Nephron (organoid): ENCODE data around the gene XXYLT1.
A peak's percentile ranks its signal among the peaks of the same experiment; 100 is the strongest.

Experiments
- H3K27ac Mint-ChIP-seq, 3 experiments: 2 replicates each; pipeline ENCODE4 v1.8.0; 2020; ENCODE audit warnings: mixed read lengths in 3 of 3, mild to moderate bottlenecking in 2 of 3, moderate library complexity in 1 of 3
- H3K27me3 Mint-ChIP-seq: 2 replicates; pipeline ENCODE4 v1.8.0; 2021; ENCODE audit warnings: low read depth, mild to moderate bottlenecking, moderate library complexity, mixed read lengths
- H3K36me3 Mint-ChIP-seq: 2 replicates; pipeline ENCODE4 v1.8.0; 2020; ENCODE audit warnings: low read depth, mixed read lengths
- H3K4me1 Mint-ChIP-seq: 2 replicates; pipeline ENCODE4 v1.8.0; 2020; ENCODE audit warnings: mixed read lengths
- H3K4me3 Mint-ChIP-seq, 3 experiments: 2 replicates each; pipeline ENCODE4 v1.8.0; 2020; ENCODE audit warnings: mild to moderate bottlenecking in 3 of 3, mixed read lengths in 3 of 3, moderate library complexity in 2 of 3
- H3K9me3 Mint-ChIP-seq: 2 replicates; pipeline ENCODE4 v1.8.0; 2020; ENCODE audit warnings: mixed read lengths
- TF ChIP-seq, protein P1 (sequence below), 3 experiments: fragments of 200-600 bp; sonication (generic); IDR thresholded peaks; one replicate each; pipeline ENCODE4 v1.5.0; 2021; ENCODE audit warnings: antibody characterized with exemption in 3 of 3; ENCODE audit not compliant: unreplicated experiment in 3 of 3

The XXYLT1 gene

DNA sequence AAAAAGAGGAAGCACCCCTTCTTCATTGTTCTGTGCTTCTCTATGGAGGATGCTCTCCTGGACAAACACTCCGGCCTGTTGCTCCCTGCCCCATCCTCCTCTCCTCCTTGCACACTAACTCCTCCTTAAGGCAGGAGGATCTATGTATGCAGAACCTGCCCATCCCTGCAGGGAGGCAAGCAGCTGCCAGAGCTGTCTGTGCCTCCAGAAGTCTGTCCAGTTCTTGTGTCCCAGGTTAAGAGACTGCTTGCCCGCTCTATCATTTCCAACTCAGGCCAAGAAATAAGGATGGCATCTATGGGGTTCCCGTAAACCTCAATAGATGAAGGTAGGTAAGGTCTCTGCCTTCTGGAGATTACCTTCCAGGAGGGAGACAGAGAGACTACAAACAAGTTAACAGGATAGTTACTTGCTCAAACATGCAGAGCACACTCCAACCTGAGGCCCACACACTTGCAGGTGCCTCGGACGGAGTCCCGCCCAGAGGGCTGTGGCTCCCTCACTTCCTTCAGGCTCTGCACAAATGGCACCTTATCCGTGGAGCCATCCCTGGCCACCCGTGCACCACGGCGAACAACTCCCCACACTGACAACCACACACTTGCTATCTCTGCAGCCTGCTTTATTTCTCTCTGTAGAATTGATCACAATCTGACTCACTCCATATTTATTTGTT is 6.9 kb downstream of the XXYLT1 start:
- peaks cover 12% of the 10 kb centered on the region for H3K4me1 Mint-ChIP-seq
- H3K9me3 Mint-ChIP-seq, result no peaks in the 10 kb centered on the region
- H3K27ac Mint-ChIP-seq, result no peak overlapping the region
- H3K27me3 Mint-ChIP-seq, result peaks cover 5% of the 10 kb centered on the region
- peaks cover 23% of the 10 kb centered on the region for H3K36me3 Mint-ChIP-seq
- TF ChIP-seq, protein P1, sequence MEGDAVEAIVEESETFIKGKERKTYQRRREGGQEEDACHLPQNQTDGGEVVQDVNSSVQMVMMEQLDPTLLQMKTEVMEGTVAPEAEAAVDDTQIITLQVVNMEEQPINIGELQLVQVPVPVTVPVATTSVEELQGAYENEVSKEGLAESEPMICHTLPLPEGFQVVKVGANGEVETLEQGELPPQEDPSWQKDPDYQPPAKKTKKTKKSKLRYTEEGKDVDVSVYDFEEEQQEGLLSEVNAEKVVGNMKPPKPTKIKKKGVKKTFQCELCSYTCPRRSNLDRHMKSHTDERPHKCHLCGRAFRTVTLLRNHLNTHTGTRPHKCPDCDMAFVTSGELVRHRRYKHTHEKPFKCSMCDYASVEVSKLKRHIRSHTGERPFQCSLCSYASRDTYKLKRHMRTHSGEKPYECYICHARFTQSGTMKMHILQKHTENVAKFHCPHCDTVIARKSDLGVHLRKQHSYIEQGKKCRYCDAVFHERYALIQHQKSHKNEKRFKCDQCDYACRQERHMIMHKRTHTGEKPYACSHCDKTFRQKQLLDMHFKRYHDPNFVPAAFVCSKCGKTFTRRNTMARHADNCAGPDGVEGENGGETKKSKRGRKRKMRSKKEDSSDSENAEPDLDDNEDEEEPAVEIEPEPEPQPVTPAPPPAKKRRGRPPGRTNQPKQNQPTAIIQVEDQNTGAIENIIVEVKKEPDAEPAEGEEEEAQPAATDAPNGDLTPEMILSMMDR (IDR thresholded peaks at IDR 0.05; ENCODE audit: unreplicated experiment in 3 of 3), result no peak
- peak overlapping the region in 1 of 3 experiments; percentile 7 for H3K4me3 Mint-ChIP-seq

DNA sequence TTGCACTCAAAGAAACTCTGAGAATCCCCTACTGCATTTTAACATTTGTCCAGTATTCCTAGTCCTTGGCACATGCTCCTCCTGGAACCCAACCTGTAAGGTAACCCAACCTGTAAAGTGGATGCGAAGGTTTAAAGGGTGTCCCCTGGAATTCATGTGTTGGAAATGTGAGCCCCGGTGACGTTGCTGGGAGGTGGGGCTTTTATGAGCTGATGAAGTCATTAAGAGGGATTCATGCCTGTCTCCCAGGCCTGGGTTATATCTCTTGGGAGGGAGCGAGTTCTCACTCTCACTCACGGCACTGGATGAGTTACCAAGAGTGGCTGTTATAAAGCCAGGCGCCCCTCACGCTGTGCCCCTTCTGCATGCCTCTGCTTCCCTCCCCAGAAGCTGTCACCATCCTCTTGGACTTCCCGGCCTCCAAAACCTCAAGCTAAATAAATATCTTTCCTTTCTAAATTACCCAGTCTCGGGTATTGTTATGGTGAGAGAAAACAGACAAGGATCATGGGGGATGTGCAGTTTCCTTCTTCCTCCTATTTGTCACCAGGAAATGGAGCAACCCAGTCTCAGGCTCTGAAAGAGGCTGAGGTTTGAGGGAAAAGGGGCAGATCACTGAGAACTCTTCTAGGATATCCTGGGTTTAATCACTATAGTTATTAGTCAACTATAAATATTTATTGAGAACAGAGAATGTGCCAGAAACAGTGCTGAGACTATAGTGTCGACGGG is 7.6 kb downstream of the XXYLT1 start:
- Mint-ChIP-seq H3K4me3 (peak overlapping the region in 1 of 3 experiments; percentile 7), H3K27me3 (peaks cover 5% of the 10 kb centered on the region), H3K4me1 (peaks cover 13% of the 10 kb centered on the region), H3K9me3 (no peaks in the 10 kb centered on the region), H3K27ac (no peak overlapping the region), H3K36me3 (peaks cover 23% of the 10 kb centered on the region)
- TF ChIP-seq, protein P1 (IDR thresholded peaks at IDR 0.05; ENCODE audit: unreplicated experiment in 3 of 3), result no peak

DNA sequence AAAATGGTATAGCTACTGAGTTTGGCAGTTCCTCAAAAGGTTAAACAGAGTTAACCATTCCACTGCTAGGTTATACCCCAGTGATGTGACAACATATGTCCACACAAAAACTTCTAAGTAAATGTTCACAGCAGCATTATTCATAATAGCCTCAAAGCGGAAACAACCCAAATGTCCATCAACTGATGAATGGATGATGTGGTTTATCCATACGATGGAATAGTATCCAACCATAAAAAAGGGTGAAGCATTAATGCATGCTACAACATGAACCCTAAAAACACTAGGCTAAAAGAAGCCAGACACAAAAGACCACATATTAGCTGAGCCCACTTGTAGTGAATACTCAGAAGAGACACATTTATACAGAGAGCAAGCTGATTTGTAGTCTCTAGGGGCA is 9.0 kb downstream of the XXYLT1 start:
- H3K36me3 Mint-ChIP-seq, result peaks cover 20% of the 10 kb centered on the region
- peaks cover 15% of the 10 kb centered on the region for H3K4me1 Mint-ChIP-seq
- TF ChIP-seq, protein P1 (IDR thresholded peaks at IDR 0.05; ENCODE audit: unreplicated experiment in 3 of 3), result no peak
- no peak overlapping the region for H3K4me3 Mint-ChIP-seq
- H3K27ac Mint-ChIP-seq, result no peak overlapping the region
- peaks cover 5% of the 10 kb centered on the region for H3K27me3 Mint-ChIP-seq
- no peaks in the 10 kb centered on the region for H3K9me3 Mint-ChIP-seq

DNA sequence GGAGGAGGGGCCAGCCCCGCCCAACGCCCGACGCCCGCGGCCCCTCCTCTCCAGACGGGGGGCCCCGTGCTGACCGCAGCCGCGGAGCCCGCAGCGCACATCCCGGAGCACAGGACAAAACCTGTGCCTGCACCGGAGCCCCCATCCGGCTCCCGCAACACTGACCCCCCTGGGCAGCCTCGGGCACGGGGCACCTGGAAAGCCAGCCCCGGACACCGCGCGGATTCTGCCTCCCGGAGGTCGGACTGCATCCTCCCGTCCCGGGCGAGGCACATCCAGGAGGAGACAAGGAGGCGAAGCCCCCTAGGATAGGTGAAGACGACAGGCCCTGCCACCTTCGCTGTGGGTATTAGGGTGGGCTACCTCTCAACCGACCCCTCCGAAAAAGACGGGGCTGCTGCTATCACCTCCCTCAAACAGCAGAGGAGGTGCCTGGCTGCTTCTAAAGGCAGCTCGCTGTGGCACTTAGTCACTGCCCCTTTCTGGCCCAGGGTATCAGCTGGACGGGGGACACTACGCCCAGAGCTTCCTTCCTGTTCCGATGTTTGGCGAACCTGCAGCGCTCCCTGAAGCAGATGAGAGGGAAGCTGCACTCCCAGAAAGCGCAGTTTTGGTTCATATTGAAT is 10.6 kb downstream of the XXYLT1 start:
- peaks cover 14% of the 10 kb centered on the region for H3K36me3 Mint-ChIP-seq
- H3K27ac Mint-ChIP-seq, result peak overlapping the region in 2 of 3 experiments; percentile 20 to 75
- peaks cover 5% of the 10 kb centered on the region for H3K27me3 Mint-ChIP-seq
- TF ChIP-seq, protein P1 (IDR thresholded peaks at IDR 0.05; ENCODE audit: unreplicated experiment in 3 of 3), result peak in 1 of 3 experiments; percentile 8
- peaks cover 23% of the 10 kb centered on the region for H3K4me1 Mint-ChIP-seq
- peak overlapping the region; percentile 76 to 85 (median 81) for H3K4me3 Mint-ChIP-seq
- no peaks in the 10 kb centered on the region for H3K9me3 Mint-ChIP-seq

DNA sequence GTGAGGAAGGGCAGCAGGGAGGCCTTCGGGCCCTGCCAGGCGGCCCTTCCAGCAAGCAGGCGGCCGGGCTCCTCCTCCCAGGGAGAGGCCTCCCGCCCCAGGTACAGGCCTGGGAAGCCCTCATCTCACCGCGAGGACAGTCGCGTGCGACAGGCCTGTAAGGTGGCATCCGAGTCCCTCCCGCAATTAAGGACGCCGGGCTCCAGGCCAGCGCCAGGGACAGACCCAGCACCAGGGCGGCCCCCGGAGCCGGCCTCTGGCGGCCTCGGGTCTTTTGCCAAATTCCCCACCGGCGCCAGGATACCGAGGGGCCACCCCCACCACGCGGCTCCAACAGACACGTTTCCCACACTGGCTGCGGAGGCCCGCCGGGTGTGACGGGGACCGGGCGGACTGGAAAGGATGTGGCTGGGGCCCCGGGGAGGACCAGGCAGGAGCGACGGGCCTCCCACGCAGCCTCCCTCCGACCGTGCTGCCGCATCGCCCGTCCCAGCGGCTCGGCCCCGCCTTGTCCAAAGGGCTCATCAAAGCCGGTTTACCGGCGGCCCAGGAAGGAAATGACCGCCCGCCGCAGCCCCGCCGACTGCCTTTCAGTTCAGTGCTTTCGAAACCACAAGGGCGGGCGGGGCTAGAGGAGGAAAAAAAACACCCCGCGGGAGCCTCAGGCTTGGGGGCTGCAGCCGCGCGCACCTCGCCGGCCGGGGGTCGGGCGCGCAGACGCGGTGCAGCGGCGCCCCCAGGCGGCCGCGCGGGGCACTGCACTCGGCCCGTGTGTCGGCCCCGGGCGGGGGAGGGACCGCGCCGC is 11.3 kb downstream of the XXYLT1 start:
- peak overlapping the region; percentile 77 to 86 (median 85) for H3K4me3 Mint-ChIP-seq
- no peaks in the 10 kb centered on the region for H3K9me3 Mint-ChIP-seq
- H3K36me3 Mint-ChIP-seq, result peaks cover 11% of the 10 kb centered on the region
- H3K4me1 Mint-ChIP-seq, result peaks cover 31% of the 10 kb centered on the region
- H3K27ac Mint-ChIP-seq, result peak overlapping the region; percentile 75 to 92 (median 91)
- H3K27me3 Mint-ChIP-seq, result peaks cover 5% of the 10 kb centered on the region
- TF ChIP-seq, protein P1 (IDR thresholded peaks at IDR 0.05; ENCODE audit: unreplicated experiment in 3 of 3), result peak; percentile 63 to 75 (median 65)
